ENCODE data around the gene MYH6.
"Not testable (repeated sequence)": the region's sequence is repeated elsewhere in the genome, so short reads cannot be mapped to it uniquely, and the experiment has no call there.

The MYH6 gene

GRCh38 chr14:23407516-23408306, at the start of gene MYH6:
Gene MYH6, minus strand, starts transcription at chr14:23408273. Its CDS starts 1,050 bp downstream, at chr14:23407223.
- no peak for DNase-seq (ENCODE audit: low read depth in 3 of 3)

- not testable (repeated sequence) for DNase-seq (ENCODE audit: low read depth in 3 of 3)
Measured at GRCh38 chr14:23456883-23457586, 49.0 kb upstream of the MYH6 start.

GRCh38 chr14:23454445-23454856, 46.4 kb upstream of the MYH6 start:
- no peak for DNase-seq (ENCODE audit: low read depth in 3 of 3)

- no peak for DNase-seq (ENCODE audit: low read depth in 3 of 3)
Measured at GRCh38 chr14:23452237-23452636, 44.2 kb upstream of the MYH6 start.

DNA sequence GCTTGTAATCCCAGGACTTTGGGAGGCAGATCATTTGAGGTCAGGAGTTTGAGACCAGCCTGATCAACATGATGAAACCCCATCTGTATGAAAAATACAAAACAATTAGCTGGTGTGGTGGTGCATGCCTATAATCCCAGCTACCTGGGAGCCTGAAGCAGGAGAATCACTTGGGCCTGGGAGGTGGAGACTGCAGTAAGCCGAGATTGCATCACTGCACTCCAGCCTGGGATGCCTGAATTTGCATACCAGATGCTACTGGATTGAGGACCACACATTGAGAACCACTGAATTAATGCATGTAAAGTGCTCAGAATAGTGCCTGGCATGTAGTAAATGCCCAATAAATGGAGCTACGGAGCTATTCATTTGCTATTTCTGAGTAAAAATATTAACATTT, 42.3 kb upstream of the MYH6 start:
- DNase-seq (ENCODE audit: low read depth in 3 of 3) = no peak

GRCh38 chr14:23449314-23449713, 41.2 kb upstream of the MYH6 start:
- DNase-seq (ENCODE audit: low read depth in 3 of 3) = no peak

GRCh38 chr14:23447361-23448350, 39.6 kb upstream of the MYH6 start:
- DNase-seq (ENCODE audit: low read depth in 3 of 3) = no peak

- no peak for DNase-seq (ENCODE audit: low read depth in 3 of 3)
Measured at GRCh38 chr14:23446291-23446851, 38.3 kb upstream of the MYH6 start.

DNA sequence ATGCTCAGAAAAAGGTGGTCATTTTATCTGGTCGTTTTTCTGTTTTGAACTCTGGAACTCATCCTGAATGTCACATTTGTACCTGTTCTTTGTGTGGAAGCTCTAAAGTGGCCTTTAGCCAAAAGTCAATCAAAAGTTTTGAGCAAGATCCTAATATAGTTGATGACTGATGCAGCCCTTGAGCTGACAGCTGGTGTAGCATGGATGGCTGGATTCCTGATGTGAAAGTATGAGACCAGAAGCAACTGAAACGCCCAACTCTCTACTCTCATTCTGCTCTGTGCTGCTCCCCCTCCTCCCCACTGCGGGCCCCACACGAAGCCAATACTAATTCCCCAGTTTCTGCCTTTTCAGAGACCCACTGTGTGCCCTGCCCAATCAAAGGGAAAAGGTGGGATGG, 37.7 kb upstream of the MYH6 start:
- DNase-seq (ENCODE audit: low read depth in 3 of 3) = no peak

GRCh38 chr14:23444314-23444713, 36.2 kb upstream of the MYH6 start:
- DNase-seq (ENCODE audit: low read depth in 3 of 3) = no peak

- no peak for DNase-seq (ENCODE audit: low read depth in 3 of 3)
Measured at GRCh38 chr14:23443881-23444280, 35.8 kb upstream of the MYH6 start.

GRCh38 chr14:23443411-23443812, 35.3 kb upstream of the MYH6 start:
- DNase-seq (ENCODE audit: low read depth in 3 of 3) = no peak

DNA sequence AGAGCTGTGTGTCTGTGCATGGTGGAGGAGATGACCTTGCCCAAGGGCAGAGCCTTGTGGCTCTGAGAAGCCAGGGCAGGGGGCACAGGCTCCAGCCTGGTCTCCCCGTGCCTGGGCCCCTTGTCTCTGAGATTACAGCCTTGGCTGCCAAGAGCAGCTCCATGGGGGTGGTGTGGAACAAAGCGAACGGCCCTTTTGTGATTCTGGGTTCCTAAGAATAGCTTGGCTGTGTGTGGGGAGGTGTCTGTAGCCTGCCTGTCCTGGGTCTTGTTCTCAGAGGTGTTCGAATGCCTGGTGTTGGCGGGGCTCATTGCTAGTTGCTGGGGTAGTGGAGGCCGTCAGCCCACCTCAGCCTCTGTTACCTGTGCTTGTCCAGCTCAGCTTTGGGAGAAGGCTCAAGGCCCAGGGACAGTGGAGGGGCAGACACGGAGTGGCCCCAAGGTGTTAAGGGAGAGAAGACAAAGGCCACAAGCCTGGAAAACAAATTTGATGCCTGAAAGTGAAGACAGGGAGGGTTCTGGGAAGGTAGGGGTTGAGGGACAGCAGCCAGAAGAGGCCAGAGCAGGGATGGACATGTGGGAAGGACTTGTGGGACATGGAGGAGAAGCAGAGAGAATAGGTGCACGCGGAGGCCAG, 34.8 kb upstream of the MYH6 start:
- DNase-seq (ENCODE audit: low read depth in 3 of 3) = no peak

DNA sequence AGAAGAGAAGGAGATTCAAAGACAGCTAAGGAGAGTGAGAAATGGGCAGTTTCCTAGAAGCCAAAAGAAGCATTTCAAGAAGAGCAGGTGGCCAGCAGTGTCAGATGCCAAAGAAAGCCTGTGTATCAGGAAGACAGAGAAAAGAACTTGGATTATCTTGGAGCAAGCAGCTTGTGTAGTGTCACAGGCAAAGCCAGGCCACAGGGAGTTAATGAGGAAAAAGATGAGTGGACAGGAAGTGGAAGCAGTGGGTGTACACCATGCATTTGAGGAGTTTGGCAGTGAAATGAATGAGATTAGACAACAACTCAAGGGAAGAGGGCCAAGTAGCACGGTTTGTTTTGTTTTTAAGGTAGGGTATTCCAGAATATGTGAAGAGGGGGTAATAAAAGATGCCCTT, 33.0 kb upstream of the MYH6 start:
- DNase-seq (ENCODE audit: low read depth in 3 of 3) = no peak

DNA sequence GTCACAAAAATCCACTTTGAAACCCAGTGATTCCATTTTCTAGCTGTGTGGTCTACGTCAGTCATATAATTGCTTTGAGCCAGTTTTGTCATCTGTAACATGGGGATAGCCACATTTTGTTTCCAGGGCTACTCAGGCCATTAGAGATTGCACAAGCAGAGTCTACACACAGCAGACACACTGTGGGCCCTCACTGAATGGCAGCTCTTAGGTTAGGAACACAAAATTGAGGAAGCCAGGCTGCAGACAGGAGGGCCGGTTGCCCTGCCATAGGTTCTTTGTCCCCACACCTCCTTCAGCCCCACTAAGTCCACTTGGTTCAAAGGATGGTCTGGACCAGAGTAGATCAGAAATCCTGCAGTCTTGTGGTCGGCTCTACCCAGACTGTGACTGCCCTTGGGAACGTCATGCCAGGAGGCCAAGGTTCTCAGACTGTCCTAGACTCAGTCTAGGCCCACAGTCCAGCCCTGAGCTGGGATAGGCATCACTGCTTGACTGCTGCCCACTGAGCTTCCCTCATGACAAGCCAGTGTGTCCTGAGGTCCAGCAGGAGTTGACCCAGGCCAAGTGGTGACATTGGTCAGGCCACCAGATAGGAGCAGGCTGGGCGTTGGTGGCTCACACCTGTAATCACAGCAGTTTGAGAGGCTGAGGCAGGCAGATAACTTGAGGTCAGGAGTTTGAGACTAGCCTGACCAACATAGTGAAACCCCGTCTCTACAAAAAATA, 31.2 kb upstream of the MYH6 start:
- DNase-seq (ENCODE audit: low read depth in 3 of 3) = no peak

- DNase-seq (ENCODE audit: low read depth in 3 of 3) = no peak
Measured at GRCh38 chr14:23438101-23438971, 30.3 kb upstream of the MYH6 start.

- DNase-seq (ENCODE audit: low read depth in 3 of 3) = no peak
Measured at GRCh38 chr14:23437133-23438100, 29.3 kb upstream of the MYH6 start.

All from stimulated activated CD4-positive, alpha-beta T cell treated with anti-CD3 and anti-CD28 coated beads, TNF-alpha, amount 100 ng/mL, for 24 hours (primary cell).